ENCODE data around the gene HMCN2. TPM values are rescaled to one million over a fixed set of nuclear protein-coding genes. Genes with fewer than 3 reads are reported as not detected.

The HMCN2 gene
- total and polyA plus RNA-seq, 2 donors (not counting 3 experiments of a cell fraction or from before 2014, with no cell fraction given) = 0.04 to 0.24 TPM

DNA sequence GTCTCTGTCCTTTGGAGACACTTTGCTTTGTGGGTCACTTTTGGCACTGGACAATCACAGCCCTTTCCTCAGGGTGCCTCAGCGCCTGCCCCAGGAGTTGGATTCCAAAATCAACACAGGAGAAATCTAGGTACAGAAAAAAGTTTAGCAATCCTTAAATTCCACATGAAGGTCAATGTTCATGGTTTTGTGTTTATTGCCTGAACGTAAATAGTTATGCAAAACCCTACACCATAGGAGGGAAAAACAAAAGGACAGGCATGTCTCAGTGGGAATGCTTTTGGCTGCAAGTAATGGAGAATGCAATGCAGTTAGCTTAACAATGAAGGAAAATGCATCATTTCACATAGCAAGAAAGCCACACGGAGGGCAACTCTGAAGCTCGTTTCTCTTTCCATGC is 6.5 kb upstream of the HMCN2 start:
- DNase-seq (ENCODE audit: low read depth, low spot score) (no peak), FAIRE-seq (no peak)
- no peak overlapping the region for H3K4me2 ChIP-seq (ENCODE audit: insufficient read depth, low read length)
- CTCF ChIA-PET = interaction anchor here (0.9 to 1.3 kb wide), 3 partner anchors 12 to 14 kb away, joined by 3 to 4 read pairs (median 3); no protein-coding TSS in a partner anchor
- H2AFZ ChIP-seq (ENCODE audit: low read depth, low read length) = no peak overlapping the region
- H3K4me3 ChIP-seq (replicated peaks in 1 of 3; ENCODE audit: insufficient read depth in 1 of 3, low read depth in 1 of 3, low read length in 3 of 3) = no peak overlapping the region
- no peak for TF ChIP-seq EZH2 (IDR thresholded peaks at IDR 0.05; ENCODE audit: borderline replicate concordance, low read depth, low read length, severe bottlenecking)
- TF ChIP-seq GATA2 (IDR thresholded peaks at IDR 0.05; ENCODE audit: insufficient read depth, insufficient read length, low read depth, low read length) = no peak
- no peak for TF ChIP-seq CTCF (IDR thresholded peaks at IDR 0.05; ENCODE audit: extremely low read depth in 1 of 2, insufficient read depth in 1 of 2, low read depth in 1 of 2, low read length in 2 of 2)
- TF ChIP-seq MYC (IDR thresholded peaks at IDR 0.05; ENCODE audit: low read depth, low read length) = no peak
- TF ChIP-seq JUN (IDR thresholded peaks at IDR 0.05; ENCODE audit: borderline replicate concordance, insufficient read depth, insufficient read length, low read depth) = no peak
- no peak for TF ChIP-seq FOS (IDR thresholded peaks at IDR 0.05; ENCODE audit: borderline replicate concordance, insufficient read depth, low read length)
- TF ChIP-seq MAX (IDR thresholded peaks at IDR 0.05; ENCODE audit: insufficient read depth, insufficient read length) = no peak
- TF ChIP-seq POLR2AphosphoS5 (IDR thresholded peaks at IDR 0.05; ENCODE audit: insufficient read depth, low read depth, low read length) = no peak
- TF ChIP-seq POLR2A (IDR thresholded peaks at IDR 0.05; ENCODE audit: low read depth, low read length) = no peak
- intact Hi-C loops (cut with micrococcal nuclease) = no loop called here
- no peaks in the 10 kb centered on the region for H4K20me1 ChIP-seq (replicated peaks; ENCODE audit: control insufficient read depth, extremely low read depth, insufficient read depth, low read length)
- H3K27me3 ChIP-seq (ENCODE audit: control insufficient read depth in 2 of 2, insufficient read depth in 2 of 2, low read length in 2 of 2) = peaks cover 25 to 29% of the 10 kb centered on the region in 2 experiments
- dilution Hi-C loops (cut with MboI; ENCODE audit: extremely low pct_ligation_motif_present, low sequenced_read_pairs) = no loop called here
- H3K4me1 ChIP-seq (ENCODE audit: control insufficient read depth, extremely low read depth, insufficient read depth, low read length) = peaks cover 4% of the 10 kb centered on the region
- H3K9me1 ChIP-seq (replicated peaks; ENCODE audit: control insufficient read depth, extremely low read depth, insufficient read depth, low read length) = no peaks in the 10 kb centered on the region
- no peak overlapping the region for H3K9ac ChIP-seq (replicated peaks; ENCODE audit: extremely low read depth, insufficient read depth, low read length)
- H3K79me2 ChIP-seq (ENCODE audit: control insufficient read depth, insufficient read depth, low read length) = no peaks in the 10 kb centered on the region
- no TSS peak for BruUV-seq (replicated peaks)
- H3K27ac ChIP-seq (ENCODE audit: insufficient read depth, low read depth, low read length) = no peak overlapping the region
- no peaks in the 10 kb centered on the region for H3K9me3 ChIP-seq (replicated peaks; ENCODE audit: control insufficient read depth, insufficient read depth, low read length)
- no peaks in the 10 kb centered on the region for H3K36me3 ChIP-seq (ENCODE audit: control insufficient read depth in 2 of 2, extremely low read depth in 1 of 2, insufficient read depth in 2 of 2, low read length in 2 of 2)
- POLR2A ChIA-PET = no interaction called here
